ENCODE results near the gene BDH2. TPM values are rescaled to one million over a fixed set of nuclear protein-coding genes. Genes with fewer than 3 reads are reported as not detected.

BDH2 gene
- total RNA-seq (10 to 100 TPM in 4 of 5 donors, 1 to 10 TPM in 1; 3.5 to 74.7 (median 41.4) TPM), polyA plus RNA-seq (10 to 100 TPM; 45.9 to 65.4 (median 60.2) TPM)
- long read RNA-seq, donor 1, partial matches to known transcripts: 0 of 3 reads
- long read RNA-seq, donor 1, other reads (novel, unspliced or antisense): 0 of 3 reads
- long read RNA-seq, donor 2, transcript BDH2-201 (10 exons, 1,126 nt): major isoform, 9 of 14 reads
- long read RNA-seq, donor 2, partial matches to known transcripts: 0 of 14 reads
- long read RNA-seq, donor 2, other reads (novel, unspliced or antisense): 0 of 14 reads
- long read RNA-seq, donor 3, transcript BDH2-204 (9 exons, 2,046 nt): minor isoform, 5 of 18 reads
- long read RNA-seq, donor 3, transcript BDH2-201 (10 exons, 1,126 nt): major isoform, 11 of 18 reads
- long read RNA-seq, donor 3, partial matches to known transcripts: 0 of 18 reads
- long read RNA-seq, donor 3, other reads (novel, unspliced or antisense): 0 of 18 reads
- long read RNA-seq, donor 4, partial matches to known transcripts: 0 of 3 reads
- long read RNA-seq, donor 4, other reads (novel, unspliced or antisense): 0 of 3 reads
- long read RNA-seq, donor 5, transcript BDH2-201 (10 exons, 1,126 nt): major isoform, 16 of 23 reads
- long read RNA-seq, donor 5, partial matches to known transcripts: 0 of 23 reads
- long read RNA-seq, donor 5, other reads (novel, unspliced or antisense): 0 of 23 reads
- long read RNA-seq, donor 6, transcript BDH2-201 (10 exons, 1,126 nt): major isoform, 28 of 44 reads
- long read RNA-seq, donor 6, partial matches to known transcripts: 9 of 44 reads
- long read RNA-seq, donor 6, other reads (novel, unspliced or antisense): 0 of 44 reads
- long read RNA-seq, donor 7, transcript BDH2-201 (10 exons, 1,126 nt): major isoform, 20 of 23 reads
- long read RNA-seq, donor 7, partial matches to known transcripts: 0 of 23 reads
- long read RNA-seq, donor 7, other reads (novel, unspliced or antisense): 0 of 23 reads
- long read RNA-seq, donor 8, transcript BDH2-201 (10 exons, 1,126 nt): major isoform, 24 of 29 reads
- long read RNA-seq, donor 8, partial matches to known transcripts: 0 of 29 reads
- long read RNA-seq, donor 8, other reads (novel, unspliced or antisense): 0 of 29 reads
- long read RNA-seq, donor 9, transcript BDH2-201 (10 exons, 1,126 nt): major isoform, 16 of 27 reads
- long read RNA-seq, donor 9, partial matches to known transcripts: 9 of 27 reads
- long read RNA-seq, donor 9, other reads (novel, unspliced or antisense): 0 of 27 reads
- long read RNA-seq, donor 10, transcript BDH2-201 (10 exons, 1,126 nt): major isoform, 9 of 10 reads
- long read RNA-seq, donor 10, partial matches to known transcripts: 0 of 10 reads
- long read RNA-seq, donor 10, other reads (novel, unspliced or antisense): 0 of 10 reads

GRCh38 chr4:103099691-103100392 is at the start of gene BDH2:
Gene BDH2, minus strand, starts transcription at chr4:103099834. Its CDS starts 3,580 bp downstream, at chr4:103096254.
- no peaks in the 10 kb centered on the region for H3K36me3 ChIP-seq
- peak; percentile 39 to 96 for DNase-seq
- TF ChIP-seq POLR2AphosphoS5 (IDR thresholded peaks at IDR 0.05) (peak; percentile 56 to 76 (median 62)), EP300 (IDR thresholded peaks at IDR 0.05) (no peak), CTCF (IDR thresholded peaks at IDR 0.05) (peak in 5 of 7 experiments; percentile 58 to 93 (median 81))
- peak within 1 kb of the TSS; percentile 41 to 50 (median 44) for H3K4me3 ChIP-seq
- H3K27ac ChIP-seq: peak within 1 kb of the TSS in 4 of 5 donors; percentile 63 to 80 (median 78)
- intact Hi-C loops (cut with DNase I; ENCODE audit: low total_unique reads): loop anchor here (10.0 kb wide), 1 partner anchor 655 kb away; no protein-coding TSS in a partner anchor
- no peaks in the 10 kb centered on the region for H3K27me3 ChIP-seq
- H3K9me3 ChIP-seq: no peaks in the 10 kb centered on the region
- 8 to 10% (median 9%) methylated on average over 11 of the region's 11 CpGs for WGBS, 5 donors
- peaks cover 18 to 41% (median 32%) of the 10 kb centered on the region in 4 donors for H3K4me1 ChIP-seq

GRCh38 chr4:103144926-103145325 is 45.3 kb upstream of the BDH2 start:
- Histone ChIP-seq H3K36me3 (peaks cover 0 to 8% (median 0%) of the 10 kb centered on the region in 4 donors), H3K4me3 (no peak overlapping the region), H3K4me1 (no peaks in the 10 kb centered on the region), H3K27ac (no peak overlapping the region), H3K27me3 (no peaks in the 10 kb centered on the region), H3K9me3 (no peaks in the 10 kb centered on the region)
- TF ChIP-seq CTCF (IDR thresholded peaks at IDR 0.05) (no peak), POLR2A (IDR thresholded peaks at IDR 0.05) (no peak), EP300 (IDR thresholded peaks at IDR 0.05) (no peak), POLR2AphosphoS5 (IDR thresholded peaks at IDR 0.05) (no peak)
- WGBS, 5 donors: 95 to 97% (median 97%) methylated on average over 4 of the region's 4 CpGs
- no peak for DNase-seq
- intact Hi-C loops (cut with DNase I; ENCODE audit: low total_unique reads): no loop called here

GRCh38 chr4:103137446-103137827 is 37.8 kb upstream of the BDH2 start:
- WGBS, 5 donors: 92 to 100% (median 100%) methylated on average over 1 of the region's 1 CpG
- H3K4me3 ChIP-seq: no peak overlapping the region
- H3K9me3 ChIP-seq: no peaks in the 10 kb centered on the region
- H3K36me3 ChIP-seq: no peaks in the 10 kb centered on the region
- DNase-seq: no peak
- intact Hi-C loops (cut with DNase I; ENCODE audit: low total_unique reads): no loop called here
- H3K27me3 ChIP-seq: no peaks in the 10 kb centered on the region
- no peaks in the 10 kb centered on the region for H3K4me1 ChIP-seq
- TF ChIP-seq CTCF (IDR thresholded peaks at IDR 0.05) (no peak), POLR2A (IDR thresholded peaks at IDR 0.05) (no peak), EP300 (IDR thresholded peaks at IDR 0.05) (no peak), POLR2AphosphoS5 (IDR thresholded peaks at IDR 0.05) (no peak)
- H3K27ac ChIP-seq: no peak overlapping the region

Data from stomach (tissue), 19 donors.